Upper lobe of right lung (tissue), 1 donor: Measurements from ENCODE around the gene JARID2. TPM values are rescaled to one million over a fixed set of nuclear protein-coding genes. Genes with fewer than 3 reads are reported as not detected.

ENCODE experiments used
- ATAC-seq: fragments of 200-7000 bp; cut with Tn5 transposase; one replicate; pipeline ENCODE4 v1.9.1; 2020; ENCODE audit warnings: mild to moderate bottlenecking, moderate library complexity
- DNase-seq: peaks from one replicate; pipeline ENCODE4 v3.0.0-alpha.2; 2020
- H3K27ac ChIP-seq: fragments of 200-600 bp; one replicate; pipeline ENCODE4 v1.8.0; 2022
- H3K27me3 ChIP-seq: fragments of 200-600 bp; one replicate; pipeline ENCODE4 v1.8.0; 2022; ENCODE audit warnings: mild to moderate bottlenecking
- H3K36me3 ChIP-seq: fragments of 200-600 bp; one replicate; pipeline ENCODE4 v1.8.0; 2022
- H3K4me1 ChIP-seq: fragments of 200-600 bp; one replicate; pipeline ENCODE4 v1.8.0; 2022
- H3K4me3 ChIP-seq: fragments of 200-600 bp; one replicate; pipeline ENCODE4 v1.8.0; 2022; ENCODE audit warnings: mild to moderate bottlenecking
- H3K9me3 ChIP-seq: fragments of 200-600 bp; one replicate; pipeline ENCODE4 v1.8.0; 2022
- CTCF ChIP-seq: fragments of 200-600 bp; IDR thresholded peaks from one replicate; pipeline ENCODE4 v1.8.0; 2022; ENCODE audit warnings: antibody characterized with exemption
- intact Hi-C: fragments of 100-400 bp; cut with DNase I; formaldehyde crosslinking; loops from one replicate; pipeline ENCODE4 v1.11.0; 2022
- total RNA-seq: library from RNA; stranded (reverse); fragmentation: NEBNext Ultra II Directional; extraction: Animal tissue kit (Norgen Biotek cat#: 25700); gene quantifications from one replicate; pipeline ENCODE4 v1.2.1, GENCODE V29; 2021
- donor health status: DM: no; HTN: yes; CAD: no; lungs with severe emphysema.

Gene JARID2
- total RNA-seq, 1 donor from 2014 or later = 15.1 TPM

- Histone ChIP-seq H3K4me3 (no peak overlapping the region), H3K27ac (no peak overlapping the region), H3K9me3 (no peaks in the 10 kb centered on the region), H3K36me3 (peaks cover 57% of the 10 kb centered on the region), H3K27me3 (no peaks in the 10 kb centered on the region), H3K4me1 (no peaks in the 10 kb centered on the region)
- ATAC-seq (no peak), DNase-seq (no peak)
- TF ChIP-seq CTCF = no peak
- intact Hi-C loops = loop anchor here (10.0 kb wide), 1 partner anchor 112 kb away; no protein-coding TSS in a partner anchor
These were observed 266.9 kb downstream of the JARID2 start for GRCh38 chr6:15512721-15513120.

- Histone ChIP-seq H3K4me3 (no peak overlapping the region), H3K27ac (no peak overlapping the region), H3K9me3 (no peaks in the 10 kb centered on the region), H3K36me3 (peaks cover 61% of the 10 kb centered on the region), H3K27me3 (no peaks in the 10 kb centered on the region), H3K4me1 (no peaks in the 10 kb centered on the region)
- DNase-seq (no peak), ATAC-seq (no peak)
- no peak for TF ChIP-seq CTCF
- intact Hi-C loops = loop anchor here (10.0 kb wide), 1 partner anchor 112 kb away; no protein-coding TSS in a partner anchor
These were observed 267.4 kb downstream of the JARID2 start for GRCh38 chr6:15513131-15513771.

- DNase-seq (no peak), ATAC-seq (no peak)
- TF ChIP-seq CTCF = no peak
- Histone ChIP-seq H3K27me3 (no peaks in the 10 kb centered on the region), H3K36me3 (peaks cover 60% of the 10 kb centered on the region), H3K4me1 (no peaks in the 10 kb centered on the region), H3K9me3 (no peaks in the 10 kb centered on the region), H3K27ac (no peak overlapping the region), H3K4me3 (no peak overlapping the region)
- intact Hi-C loops = loop anchor here (10.0 kb wide), 1 partner anchor 111 kb away; no protein-coding TSS in a partner anchor
These were observed 268.2 kb downstream of the JARID2 start for GRCh38 chr6:15513801-15514711.

- no peaks in the 10 kb centered on the region for H3K4me1 ChIP-seq
- H3K36me3 ChIP-seq = peaks cover 66% of the 10 kb centered on the region
- no peak overlapping the region for H3K4me3 ChIP-seq
- no peak overlapping the region for H3K27ac ChIP-seq
- TF ChIP-seq CTCF = no peak
- ATAC-seq = no peak
- DNase-seq = no peak
- intact Hi-C loops = loop anchor here (10.0 kb wide), 1 partner anchor 110 kb away; no protein-coding TSS in a partner anchor
- H3K27me3 ChIP-seq = no peaks in the 10 kb centered on the region
- H3K9me3 ChIP-seq = no peaks in the 10 kb centered on the region
These were observed 269.4 kb downstream of the JARID2 start for GRCh38 chr6:15515226-15515625.

- Histone ChIP-seq H3K4me3 (no peak overlapping the region), H3K27me3 (no peaks in the 10 kb centered on the region), H3K36me3 (peaks cover 71% of the 10 kb centered on the region), H3K27ac (no peak overlapping the region), H3K4me1 (no peaks in the 10 kb centered on the region), H3K9me3 (no peaks in the 10 kb centered on the region)
- no peak for DNase-seq
- intact Hi-C loops = loop anchor here (10.0 kb wide), 1 partner anchor 109 kb away; no protein-coding TSS in a partner anchor
- no peak for ATAC-seq
- TF ChIP-seq CTCF = no peak
These were observed 269.9 kb downstream of the JARID2 start for GRCh38 chr6:15515660-15516375.
